Activated CD8-positive, alpha-beta memory T cell treated with anti-CD3 and anti-CD28 coated beads, Interleukin-2, amount 10 ng/mL, durations not matched to agents 7 days and 5 days (primary cell): Measurements from ENCODE around the gene ANKRD16. TPM values are rescaled to one million over a fixed set of nuclear protein-coding genes. Genes with fewer than 3 reads are reported as not detected.

Experiments used
- ATAC-seq: fragments of 150-1000 bp; cut with Tn5 transposase; one replicate; pipeline ENCODE4 v1.10.0; 2021; ENCODE audit warnings: moderate library complexity
- CTCF ChIA-PET: fragments of 350-600 bp; sonication (Branson Sonifier 250); formaldehyde crosslinking; loops from one replicate; lab custom pipeline; 2021; ENCODE audit warnings: antibody characterized with exemption; lab: Charles Lee
- DNase-seq: peaks from one replicate; pipeline ENCODE4 v3.0.0-alpha.2; 2020
- H3K27ac Mint-ChIP-seq: one replicate; pipeline ENCODE4 v1.8.0; 2021; ENCODE audit warnings: mild to moderate bottlenecking, mixed read lengths
- H3K27me3 Mint-ChIP-seq: one replicate; pipeline ENCODE4 v1.8.0; 2021; ENCODE audit warnings: mixed read lengths
- H3K36me3 Mint-ChIP-seq: one replicate; pipeline ENCODE4 v1.8.0; 2021; ENCODE audit warnings: mild to moderate bottlenecking, mixed read lengths
- H3K4me1 Mint-ChIP-seq: one replicate; pipeline ENCODE4 v1.8.0; 2021; ENCODE audit warnings: mixed read lengths
- H3K4me3 Mint-ChIP-seq: one replicate; pipeline ENCODE4 v1.8.0; 2021; ENCODE audit warnings: mild to moderate bottlenecking, moderate library complexity, mixed read lengths
- H3K9me3 Mint-ChIP-seq: one replicate; pipeline ENCODE4 v1.8.0; 2022; ENCODE audit warnings: low read depth, mixed read lengths
- total RNA-seq, 2 experiments: library from RNA; stranded (reverse); gene quantifications; one replicate each; pipeline ENCODE4 v1.2.3, GENCODE V29; 2021

Gene ANKRD16
- 1 to 10 TPM; 4.6 to 4.7 TPM for total RNA-seq

DNA sequence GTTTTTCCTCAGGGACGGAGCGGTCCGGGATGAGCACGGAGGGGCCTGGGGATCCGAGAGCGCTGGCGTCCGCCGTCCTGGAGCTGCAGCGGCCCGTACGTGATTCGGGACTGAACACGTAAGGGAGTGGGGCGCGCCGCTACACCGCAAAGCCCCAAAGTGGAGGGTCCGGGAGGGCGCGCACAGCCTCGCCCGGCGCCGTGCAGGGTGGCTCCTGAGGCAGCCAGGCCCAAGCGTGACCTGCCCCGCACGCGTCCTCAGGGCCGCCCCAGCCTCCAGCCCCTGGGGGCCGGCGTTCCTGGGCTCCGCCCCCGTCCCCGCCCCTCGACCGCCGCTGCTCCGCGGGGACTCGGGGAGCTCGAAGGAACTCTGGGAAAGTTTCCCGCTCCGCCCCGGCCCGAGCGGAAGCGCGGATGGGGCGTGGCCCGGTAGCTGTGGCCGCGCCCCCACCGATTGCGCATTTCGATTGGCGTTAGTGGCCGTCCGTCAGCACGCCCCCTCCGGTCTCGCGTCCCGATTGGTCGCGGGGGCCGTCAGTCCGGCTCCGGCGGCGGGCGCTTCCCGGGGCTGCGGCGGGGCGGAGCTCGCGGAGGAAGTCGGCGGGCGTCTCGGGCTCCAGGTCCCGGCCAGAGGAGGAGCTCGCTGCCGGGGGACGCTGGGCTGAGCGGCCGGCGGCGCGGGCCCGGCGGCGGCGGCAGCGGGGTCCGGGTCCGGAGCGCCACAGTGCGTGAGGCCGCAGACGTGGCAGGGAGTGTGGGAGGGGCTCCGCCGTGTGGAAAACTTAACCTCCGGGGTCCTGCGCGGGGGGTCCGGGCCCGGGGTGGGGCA lies at the start of gene ANKRD16, which contains the start of gene FBH1:
ANKRD16 (minus strand) TSS at position 270 of the 828 bp plus-strand sequence. CDS start 539 bp downstream, outside the sequence.
FBH1 (plus strand) TSS at position 620 of the 828 bp plus-strand sequence; CDS start at position 723, 103 bp downstream.
- no peaks in the 10 kb centered on the region for H3K27me3 Mint-ChIP-seq
- ATAC-seq (peak; percentile 88), DNase-seq (peak; percentile 97)
- peak within 1 kb of the TSS; percentile 76 for H3K4me3 Mint-ChIP-seq
- peak within 1 kb of the TSS; percentile 41 for H3K27ac Mint-ChIP-seq
- CTCF ChIA-PET = interaction anchor here (0.5 to 2.8 kb wide), 12 partner anchors 11 to 1521 kb away, joined by 3 to 10 read pairs (median 3); partner anchors contain the start of genes GDI2 and SFMBT2
- peaks cover 23% of the 10 kb centered on the region for H3K36me3 Mint-ChIP-seq
- no peaks in the 10 kb centered on the region for H3K9me3 Mint-ChIP-seq
- H3K4me1 Mint-ChIP-seq = peaks cover 42% of the 10 kb centered on the region

DNA sequence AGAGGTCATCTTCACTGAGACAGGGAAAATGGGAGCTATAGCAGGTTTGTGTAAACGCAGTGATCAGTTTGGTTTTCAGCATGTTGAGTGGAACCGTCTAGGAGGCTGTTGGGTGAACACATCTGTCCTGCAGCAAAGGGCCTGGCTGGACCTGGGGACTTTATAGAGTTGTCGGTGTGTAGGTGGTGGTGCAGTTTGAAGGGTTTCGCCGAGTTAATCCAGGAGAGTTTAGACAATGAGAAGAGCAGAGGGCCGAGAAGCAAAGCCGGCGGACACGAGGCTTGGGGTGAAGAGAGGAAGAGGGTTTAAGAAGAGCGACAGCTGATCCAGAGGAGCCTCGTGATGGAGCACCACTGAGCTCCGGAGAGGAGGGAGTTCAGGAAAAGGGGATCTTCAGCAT lies 48.6 kb upstream of the ANKRD16 start:
- H3K27ac Mint-ChIP-seq = no peak overlapping the region
- CTCF ChIA-PET = no interaction called here
- H3K36me3 Mint-ChIP-seq = peaks cover 12% of the 10 kb centered on the region

DNA sequence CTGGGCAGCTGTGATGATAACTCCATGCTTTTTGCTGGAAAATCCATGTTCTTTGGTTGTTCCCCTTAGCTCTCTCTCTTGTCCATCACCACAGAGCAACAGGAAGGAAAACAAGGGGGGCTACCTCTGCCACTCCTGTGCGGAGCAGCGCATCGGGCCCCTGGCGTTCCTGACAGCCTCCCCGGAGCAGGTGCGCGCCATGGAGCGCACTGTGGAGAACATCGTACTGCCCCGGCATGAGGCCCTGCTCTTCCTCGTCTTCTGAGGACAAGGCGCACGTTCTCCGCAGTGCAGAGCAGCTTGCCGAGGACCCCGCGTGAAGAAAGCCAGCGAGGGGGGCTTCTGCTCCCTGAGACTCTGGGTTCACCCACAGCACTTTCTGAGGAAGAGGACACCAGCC lies 47.3 kb upstream of the ANKRD16 start:
- ATAC-seq (no peak), DNase-seq (no peak)
- peaks cover 12% of the 10 kb centered on the region for H3K36me3 Mint-ChIP-seq
- no peak overlapping the region for H3K4me3 Mint-ChIP-seq
- H3K27me3 Mint-ChIP-seq = no peaks in the 10 kb centered on the region
- CTCF ChIA-PET = no interaction called here
- no peaks in the 10 kb centered on the region for H3K4me1 Mint-ChIP-seq
- no peak overlapping the region for H3K27ac Mint-ChIP-seq
- H3K9me3 Mint-ChIP-seq = no peaks in the 10 kb centered on the region

More for the DNA sequence above, 48.6 kb upstream of the ANKRD16 start:
- no peak for ATAC-seq
- H3K4me3 Mint-ChIP-seq = no peak overlapping the region
- no peaks in the 10 kb centered on the region for H3K4me1 Mint-ChIP-seq
- DNase-seq = no peak
- no peaks in the 10 kb centered on the region for H3K27me3 Mint-ChIP-seq
- no peaks in the 10 kb centered on the region for H3K9me3 Mint-ChIP-seq

DNA sequence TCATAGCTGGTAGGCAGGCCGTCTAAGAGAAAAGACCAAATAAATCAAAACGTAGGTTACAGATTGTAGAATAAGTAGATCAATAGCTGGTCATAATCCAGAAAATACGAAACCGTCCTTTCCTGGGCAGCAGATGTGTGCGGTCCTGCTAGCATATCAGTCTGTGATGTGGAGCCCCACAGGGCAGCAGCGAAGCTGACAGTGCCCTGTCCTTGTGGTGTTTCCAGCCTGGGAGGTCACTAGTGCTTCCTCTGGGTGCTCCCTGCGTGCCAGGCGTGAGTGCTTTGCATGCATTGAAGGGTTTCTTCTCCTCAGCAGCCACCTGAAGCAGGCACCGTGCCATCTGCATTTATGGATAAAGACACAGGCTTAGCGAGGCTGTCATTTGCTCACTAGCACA lies 45.9 kb upstream of the ANKRD16 start:
- no peak overlapping the region for H3K27ac Mint-ChIP-seq
- DNase-seq (no peak), ATAC-seq (no peak)
- H3K4me3 Mint-ChIP-seq = no peak overlapping the region
- H3K9me3 Mint-ChIP-seq = no peaks in the 10 kb centered on the region
- H3K27me3 Mint-ChIP-seq = no peaks in the 10 kb centered on the region
- peaks cover 14% of the 10 kb centered on the region for H3K36me3 Mint-ChIP-seq
- no peaks in the 10 kb centered on the region for H3K4me1 Mint-ChIP-seq
- CTCF ChIA-PET = no interaction called here

DNA sequence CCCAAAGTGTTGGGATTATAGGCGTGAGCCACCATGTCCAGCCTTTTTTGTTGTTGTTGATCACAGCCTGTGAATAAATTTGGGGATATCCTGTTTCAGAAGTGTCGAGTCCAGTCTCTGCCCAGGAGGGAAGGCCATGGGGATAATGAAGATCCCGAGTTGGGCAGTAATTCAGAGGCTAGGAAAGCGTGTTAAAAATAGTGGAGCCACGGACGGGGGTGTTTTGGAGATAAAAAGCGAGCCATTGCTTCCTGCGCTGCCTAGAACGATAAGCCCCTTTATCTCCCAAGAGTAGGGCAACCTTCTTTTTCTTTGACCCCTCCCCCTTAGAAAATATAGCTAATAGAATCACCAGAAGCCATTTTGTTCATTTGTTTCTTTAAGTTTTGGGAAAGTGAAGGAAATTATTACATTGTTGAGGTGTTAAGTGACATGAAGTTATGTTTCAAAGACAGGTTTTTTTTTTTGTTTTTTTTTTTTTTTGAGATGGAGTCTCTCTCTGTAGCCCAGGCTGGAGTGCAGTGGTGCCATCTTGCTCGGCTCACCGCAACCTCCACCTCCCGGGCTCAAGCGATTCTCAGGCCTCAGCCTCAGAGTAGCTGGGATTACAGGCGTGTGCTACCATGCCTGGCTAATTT lies 44.3 kb upstream of the ANKRD16 start:
- H3K27me3 Mint-ChIP-seq = no peaks in the 10 kb centered on the region
- CTCF ChIA-PET = no interaction called here
- peaks cover 22% of the 10 kb centered on the region for H3K36me3 Mint-ChIP-seq

DNA sequence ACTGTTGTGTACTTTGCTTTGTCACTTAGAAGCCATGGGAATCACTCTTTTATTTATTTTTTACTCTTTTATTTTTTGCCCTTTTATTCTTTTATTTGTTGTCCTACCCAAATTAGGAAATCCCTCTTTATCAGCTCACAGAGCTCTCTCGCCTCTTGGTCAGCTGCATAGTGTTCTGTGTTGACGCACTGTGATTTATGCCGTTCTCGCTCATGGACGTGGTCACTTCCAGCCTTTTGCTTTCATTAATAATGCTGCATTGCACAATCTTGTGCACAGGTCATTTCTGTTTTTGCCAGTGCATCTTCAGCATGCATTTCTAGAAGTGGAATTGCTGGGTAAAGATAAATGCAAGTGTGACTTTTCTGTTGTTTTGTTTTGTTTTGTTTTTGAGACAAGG lies 42.7 kb upstream of the ANKRD16 start:
- Mint-ChIP-seq H3K4me3 (no peak overlapping the region), H3K27ac (no peak overlapping the region), H3K4me1 (no peaks in the 10 kb centered on the region), H3K27me3 (no peaks in the 10 kb centered on the region), H3K36me3 (peaks cover 23% of the 10 kb centered on the region), H3K9me3 (no peaks in the 10 kb centered on the region)
- CTCF ChIA-PET = no interaction called here
- no peak for DNase-seq
- ATAC-seq = no peak

More for the DNA sequence above, 44.3 kb upstream of the ANKRD16 start:
- Mint-ChIP-seq H3K27ac (no peak overlapping the region), H3K4me3 (no peak overlapping the region), H3K9me3 (no peaks in the 10 kb centered on the region), H3K4me1 (no peaks in the 10 kb centered on the region)
- ATAC-seq (no peak), DNase-seq (no peak)

DNA sequence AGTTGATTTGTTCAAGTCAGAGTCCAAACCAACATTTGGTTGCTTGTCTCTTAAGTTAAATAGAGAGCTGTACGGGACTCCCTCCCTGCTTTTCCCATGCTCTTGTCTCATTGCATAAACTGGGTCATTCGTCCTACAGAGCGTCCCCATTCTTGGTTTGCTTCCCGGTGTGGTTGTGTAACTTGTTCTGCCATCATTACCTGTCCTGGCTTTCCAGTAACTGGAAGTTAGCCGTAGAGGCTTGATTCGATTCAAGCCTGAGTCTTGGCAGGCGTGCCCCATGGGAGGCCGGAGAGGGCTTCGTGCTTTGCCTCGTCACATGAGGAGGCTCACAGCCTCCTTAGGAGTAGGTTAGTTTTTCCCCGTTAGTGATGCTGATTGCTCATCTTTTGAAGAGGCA lies 40.6 kb upstream of the ANKRD16 start:
- no peaks in the 10 kb centered on the region for H3K27me3 Mint-ChIP-seq
- CTCF ChIA-PET = no interaction called here
- ATAC-seq (no peak), DNase-seq (no peak)
- peaks cover 28% of the 10 kb centered on the region for H3K36me3 Mint-ChIP-seq
- no peaks in the 10 kb centered on the region for H3K4me1 Mint-ChIP-seq
- no peaks in the 10 kb centered on the region for H3K9me3 Mint-ChIP-seq
- no peak overlapping the region for H3K27ac Mint-ChIP-seq
- no peak overlapping the region for H3K4me3 Mint-ChIP-seq

DNA sequence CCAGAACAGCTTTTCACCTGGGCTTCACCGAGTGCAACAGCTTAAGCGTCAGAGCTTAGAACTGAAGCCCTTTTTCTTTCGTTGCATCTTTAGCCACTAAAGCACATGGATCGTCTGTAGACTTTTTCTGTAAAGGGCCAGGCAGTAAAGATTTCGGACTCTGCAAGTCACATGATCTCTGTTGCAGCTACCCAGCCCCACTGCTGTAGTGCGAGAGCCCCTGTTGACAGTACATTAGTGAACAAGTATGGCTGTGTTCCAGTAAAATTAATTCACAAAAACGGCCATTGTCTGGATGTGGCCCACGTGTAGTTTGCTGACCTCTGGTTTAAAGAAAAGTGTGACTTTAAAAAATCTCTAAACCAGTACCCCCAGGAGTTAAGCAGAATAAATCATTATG lies 39.7 kb upstream of the ANKRD16 start:
- Mint-ChIP-seq H3K36me3 (peaks cover 31% of the 10 kb centered on the region), H3K27me3 (no peaks in the 10 kb centered on the region), H3K4me1 (no peaks in the 10 kb centered on the region), H3K4me3 (no peak overlapping the region), H3K9me3 (no peaks in the 10 kb centered on the region), H3K27ac (no peak overlapping the region)
- DNase-seq (no peak), ATAC-seq (no peak)
- CTCF ChIA-PET = no interaction called here

DNA sequence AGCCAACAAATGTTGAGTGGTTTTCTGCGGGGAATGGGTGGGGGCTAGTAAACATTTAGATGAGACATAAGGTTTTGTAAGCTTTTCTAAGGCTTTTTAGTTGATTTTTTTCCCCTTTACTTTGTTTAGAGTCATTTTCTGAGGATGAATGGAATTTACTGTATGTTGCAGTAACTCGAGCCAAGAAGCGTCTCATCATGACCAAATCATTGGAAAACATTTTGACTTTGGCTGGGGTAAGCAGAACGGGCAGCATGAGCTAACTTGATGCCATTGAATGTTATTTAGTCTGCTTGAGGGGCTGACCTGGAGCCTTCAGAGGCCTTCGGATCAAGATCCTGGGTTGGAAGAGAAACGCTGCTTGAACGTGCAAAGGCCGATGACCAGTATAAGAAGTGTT lies 37.6 kb upstream of the ANKRD16 start:
- Mint-ChIP-seq H3K36me3 (peaks cover 38% of the 10 kb centered on the region), H3K9me3 (no peaks in the 10 kb centered on the region), H3K4me3 (no peak overlapping the region), H3K4me1 (no peaks in the 10 kb centered on the region), H3K27ac (no peak overlapping the region), H3K27me3 (no peaks in the 10 kb centered on the region)
- no peak for ATAC-seq
- DNase-seq = no peak
- CTCF ChIA-PET = no interaction called here

DNA sequence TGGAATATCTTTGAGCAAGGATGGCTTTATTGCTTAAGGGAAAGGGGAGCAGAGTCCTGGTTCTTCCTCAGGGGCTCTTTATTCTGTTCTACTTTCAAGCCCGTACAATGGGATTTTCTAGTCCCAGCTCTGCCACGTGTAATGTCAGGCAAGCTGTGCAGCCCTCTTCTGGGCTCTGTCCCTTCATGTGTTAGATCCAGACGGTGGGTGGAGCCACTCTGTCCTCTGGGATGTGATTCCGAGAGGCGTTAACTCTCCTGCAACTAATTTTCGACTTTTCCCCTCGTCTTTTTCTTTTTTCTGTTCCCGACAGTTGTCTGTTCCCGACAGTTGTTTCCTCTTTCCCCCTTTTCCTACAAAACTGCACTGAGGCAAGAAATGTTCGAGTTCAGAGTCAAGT lies 35.2 kb upstream of the ANKRD16 start:
- peaks cover 38% of the 10 kb centered on the region for H3K36me3 Mint-ChIP-seq
- DNase-seq (no peak), ATAC-seq (no peak)
- no peak overlapping the region for H3K4me3 Mint-ChIP-seq
- H3K27ac Mint-ChIP-seq = no peak overlapping the region
- CTCF ChIA-PET = no interaction called here
- no peaks in the 10 kb centered on the region for H3K27me3 Mint-ChIP-seq
- no peaks in the 10 kb centered on the region for H3K9me3 Mint-ChIP-seq
- H3K4me1 Mint-ChIP-seq = no peaks in the 10 kb centered on the region

DNA sequence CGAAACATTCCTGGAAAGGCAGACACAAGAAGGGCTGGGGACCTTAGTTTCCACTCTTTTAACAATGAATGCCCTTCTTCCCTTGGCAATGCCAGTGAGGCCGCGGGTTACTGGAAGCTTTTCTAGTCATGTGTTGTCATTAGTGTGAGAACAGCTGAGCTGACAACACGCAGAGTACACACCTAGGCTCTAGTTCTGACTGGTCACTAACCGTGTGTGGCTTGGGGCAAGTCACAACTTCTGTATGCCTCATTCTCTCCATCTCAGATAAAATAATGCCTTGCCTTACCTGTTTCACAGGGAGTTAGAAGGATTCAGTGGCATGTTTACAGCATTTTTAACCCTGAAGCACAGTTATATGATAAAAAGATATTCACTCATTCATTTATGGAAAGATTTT lies 32.1 kb upstream of the ANKRD16 start:
- H3K9me3 Mint-ChIP-seq = no peaks in the 10 kb centered on the region
- CTCF ChIA-PET = no interaction called here
- peaks cover 29% of the 10 kb centered on the region for H3K36me3 Mint-ChIP-seq
- H3K4me1 Mint-ChIP-seq = no peaks in the 10 kb centered on the region
- H3K4me3 Mint-ChIP-seq = no peak overlapping the region
- ATAC-seq = no peak
- H3K27ac Mint-ChIP-seq = no peak overlapping the region
- H3K27me3 Mint-ChIP-seq = no peaks in the 10 kb centered on the region
- DNase-seq = no peak

DNA sequence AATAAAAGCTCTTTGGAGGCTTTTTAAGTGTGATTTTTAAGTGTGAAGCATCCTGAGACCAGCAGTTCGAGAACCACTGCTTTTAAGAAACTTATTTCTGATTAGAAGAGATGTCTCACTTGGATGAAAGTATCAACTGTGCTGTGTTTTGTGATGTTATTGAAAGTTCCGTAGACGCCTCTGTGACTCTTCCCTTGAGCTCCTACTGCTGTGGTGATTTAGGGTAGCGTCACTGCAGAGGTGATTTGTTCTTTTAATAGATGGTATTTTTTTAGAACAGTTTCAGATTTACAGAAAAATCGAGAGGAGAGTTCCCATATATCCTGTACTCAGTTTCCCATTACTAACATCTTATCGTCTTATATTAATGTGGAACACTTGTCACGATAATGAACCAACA lies 29.9 kb upstream of the ANKRD16 start:
- CTCF ChIA-PET = no interaction called here
- Mint-ChIP-seq H3K4me3 (no peak overlapping the region), H3K27ac (no peak overlapping the region), H3K4me1 (no peaks in the 10 kb centered on the region), H3K36me3 (peaks cover 32% of the 10 kb centered on the region), H3K27me3 (no peaks in the 10 kb centered on the region), H3K9me3 (no peaks in the 10 kb centered on the region)
- DNase-seq (no peak), ATAC-seq (no peak)

DNA sequence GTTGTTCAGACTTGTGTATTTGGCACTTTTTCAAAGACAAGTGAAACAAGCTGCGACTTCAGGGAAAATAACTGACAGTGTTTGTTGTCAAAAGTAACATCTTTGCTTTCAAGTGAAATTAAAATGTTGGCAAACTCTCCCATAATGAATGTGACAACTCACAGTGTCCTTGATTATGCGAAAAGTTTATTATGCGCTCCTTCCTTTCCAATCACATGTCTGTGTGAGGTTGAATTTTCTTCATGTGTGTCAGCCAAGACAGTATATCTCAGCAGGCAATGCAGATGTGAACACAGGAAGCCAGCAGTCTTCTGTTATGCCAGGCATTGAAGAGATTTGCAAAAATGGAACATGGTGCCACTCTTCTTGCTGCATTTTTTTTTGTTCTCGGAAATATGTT lies 29.1 kb upstream of the ANKRD16 start:
- ATAC-seq (no peak), DNase-seq (no peak)
- H3K4me1 Mint-ChIP-seq = no peaks in the 10 kb centered on the region
- no peak overlapping the region for H3K27ac Mint-ChIP-seq
- H3K27me3 Mint-ChIP-seq = no peaks in the 10 kb centered on the region
- no peak overlapping the region for H3K4me3 Mint-ChIP-seq
- H3K36me3 Mint-ChIP-seq = peaks cover 29% of the 10 kb centered on the region
- CTCF ChIA-PET = no interaction called here
- no peaks in the 10 kb centered on the region for H3K9me3 Mint-ChIP-seq

DNA sequence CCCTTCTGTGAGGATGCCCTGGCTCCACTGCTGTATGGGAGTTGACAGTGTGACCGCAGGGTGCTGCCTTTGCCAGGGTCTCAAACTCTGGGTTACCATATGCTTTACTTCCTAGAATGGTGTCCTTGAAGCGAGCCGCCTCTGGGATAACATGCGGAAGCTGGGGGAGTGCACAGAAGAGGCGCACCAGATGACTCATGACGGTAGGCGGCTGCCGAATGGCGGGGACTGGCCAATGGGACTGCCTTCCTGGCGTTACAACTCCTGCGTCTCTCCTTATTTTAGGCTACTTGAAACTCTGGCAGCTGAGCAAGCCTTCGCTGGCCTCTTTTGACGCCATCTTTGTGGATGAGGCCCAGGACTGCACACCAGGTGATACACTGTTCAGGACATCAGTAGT lies 27.6 kb upstream of the ANKRD16 start:
- Mint-ChIP-seq H3K36me3 (peaks cover 28% of the 10 kb centered on the region), H3K27me3 (no peaks in the 10 kb centered on the region), H3K4me3 (no peak overlapping the region), H3K27ac (no peak overlapping the region), H3K4me1 (no peaks in the 10 kb centered on the region), H3K9me3 (no peaks in the 10 kb centered on the region)
- no peak for DNase-seq
- ATAC-seq = no peak
- CTCF ChIA-PET = no interaction called here
